ENCODE results near the gene STPG3.
A peak's percentile ranks its signal among the peaks of the same experiment; 100 is the strongest.

STPG3 gene

GRCh38 chr9:137278721-137279711, 27.9 kb downstream of the STPG3 start:
- no peak overlapping the region for H3K27ac ChIP-seq
- DNase-seq = no peak
- no peaks in the 10 kb centered on the region for H3K27me3 ChIP-seq (replicated peaks)
- peaks cover 15% of the 10 kb centered on the region for H3K36me3 ChIP-seq (replicated peaks)
- in situ Hi-C loops (cut with HindIII; ENCODE audit: low pct_ligation_motif_present, low sequenced_read_pairs) = no loop called here
- H3K4me3 ChIP-seq (ENCODE audit: low read depth, low read length) = peak overlapping the region; percentile 63
- TF ChIP-seq CTCF (IDR thresholded peaks at IDR 0.05; ENCODE audit: low read depth, low read length, missing control alignments) = no peak

- Histone ChIP-seq H3K36me3 (replicated peaks) (peaks cover 11% of the 10 kb centered on the region), H3K4me3 (ENCODE audit: low read depth, low read length) (no peak overlapping the region), H3K27ac (no peak overlapping the region), H3K27me3 (replicated peaks) (no peaks in the 10 kb centered on the region)
- no peak for DNase-seq
- in situ Hi-C loops (cut with HindIII; ENCODE audit: low pct_ligation_motif_present, low sequenced_read_pairs) = no loop called here
- TF ChIP-seq CTCF (IDR thresholded peaks at IDR 0.05; ENCODE audit: low read depth, low read length, missing control alignments) = no peak
Observed at GRCh38 chr9:137279741-137280473, 28.8 kb downstream of the STPG3 start.

GRCh38 chr9:137280474-137281344, 29.6 kb downstream of the STPG3 start:
- Histone ChIP-seq H3K27me3 (replicated peaks) (no peaks in the 10 kb centered on the region), H3K36me3 (replicated peaks) (peaks cover 11% of the 10 kb centered on the region), H3K27ac (no peak overlapping the region), H3K4me3 (ENCODE audit: low read depth, low read length) (peak overlapping the region; percentile 32)
- DNase-seq = no peak
- in situ Hi-C loops (cut with HindIII; ENCODE audit: low pct_ligation_motif_present, low sequenced_read_pairs) = no loop called here
- peak; percentile 56 for TF ChIP-seq CTCF (IDR thresholded peaks at IDR 0.05; ENCODE audit: low read depth, low read length, missing control alignments)

- no peak for TF ChIP-seq CTCF (IDR thresholded peaks at IDR 0.05; ENCODE audit: low read depth, low read length, missing control alignments)
- in situ Hi-C loops (cut with HindIII; ENCODE audit: low pct_ligation_motif_present, low sequenced_read_pairs) = no loop called here
- DNase-seq = no peak
- Histone ChIP-seq H3K36me3 (replicated peaks) (peaks cover 11% of the 10 kb centered on the region), H3K4me3 (ENCODE audit: low read depth, low read length) (peak overlapping the region; percentile 15), H3K27me3 (replicated peaks) (no peaks in the 10 kb centered on the region), H3K27ac (no peak overlapping the region)
Observed at GRCh38 chr9:137281345-137282116, 30.4 kb downstream of the STPG3 start.

GRCh38 chr9:137286975-137287383, 35.9 kb downstream of the STPG3 start:
- in situ Hi-C loops (cut with HindIII; ENCODE audit: low pct_ligation_motif_present, low sequenced_read_pairs) = no loop called here

More at GRCh38 chr9:137286975-137287383, 35.9 kb downstream of the STPG3 start:
- DNase-seq = peak; percentile 74
- no peak overlapping the region for H3K27ac ChIP-seq
- TF ChIP-seq CTCF (IDR thresholded peaks at IDR 0.05; ENCODE audit: low read depth, low read length, missing control alignments) = peak; percentile 80
- no peaks in the 10 kb centered on the region for H3K36me3 ChIP-seq (replicated peaks)
- no peak overlapping the region for H3K4me3 ChIP-seq (ENCODE audit: low read depth, low read length)
- H3K27me3 ChIP-seq (replicated peaks) = no peaks in the 10 kb centered on the region

Measured in brain microvascular endothelial cell (primary cell).